LNCAP (cell line): Measurements from ENCODE around the gene PSMD12.

Source experiments
- CTCF ChIP-seq: fragments of 450-650 bp; IDR thresholded peaks from 2 replicates; pipeline ENCODE4 v1.5.1; 2017; ENCODE audit warnings: mild to moderate bottlenecking

PSMD12 gene

GRCh38 chr17:67360880-67361279 is 5.5 kb downstream of the PSMD12 start:
- no peak for TF ChIP-seq CTCF

GRCh38 chr17:67359960-67360791 is 6.2 kb downstream of the PSMD12 start:
- TF ChIP-seq CTCF, result peak; percentile 58

- TF ChIP-seq CTCF, result no peak
Observed at GRCh38 chr17:67358612-67359011, 7.8 kb downstream of the PSMD12 start.

- TF ChIP-seq CTCF, result no peak
Observed at GRCh38 chr17:67353929-67354574, 12.3 kb downstream of the PSMD12 start.

- no peak for TF ChIP-seq CTCF
Observed at GRCh38 chr17:67353161-67353560, 13.2 kb downstream of the PSMD12 start.

GRCh38 chr17:67349420-67349819 is 17.0 kb downstream of the PSMD12 start:
- TF ChIP-seq CTCF, result no peak

GRCh38 chr17:67347826-67348225 is 18.6 kb downstream of the PSMD12 start:
- TF ChIP-seq CTCF, result no peak
